GM18873 (cell line): ENCODE results near the gene IQCH.

Source experiments
- ATAC-seq: cut with Tn5 transposase; IDR thresholded peaks from one replicate; pipeline ENCODE4 v1.9.1; 2021; ENCODE audit warnings: mild to moderate bottlenecking, moderate library complexity, moderate number of reproducible peaks; ENCODE audit not compliant: unreplicated experiment, low FRiP score

IQCH gene

GRCh38 chr15:67479781-67480505, 225.4 kb downstream of the IQCH start:
- no peak for ATAC-seq

- no peak for ATAC-seq
Observed at GRCh38 chr15:67480741-67481140, 226.2 kb downstream of the IQCH start.

DNA sequence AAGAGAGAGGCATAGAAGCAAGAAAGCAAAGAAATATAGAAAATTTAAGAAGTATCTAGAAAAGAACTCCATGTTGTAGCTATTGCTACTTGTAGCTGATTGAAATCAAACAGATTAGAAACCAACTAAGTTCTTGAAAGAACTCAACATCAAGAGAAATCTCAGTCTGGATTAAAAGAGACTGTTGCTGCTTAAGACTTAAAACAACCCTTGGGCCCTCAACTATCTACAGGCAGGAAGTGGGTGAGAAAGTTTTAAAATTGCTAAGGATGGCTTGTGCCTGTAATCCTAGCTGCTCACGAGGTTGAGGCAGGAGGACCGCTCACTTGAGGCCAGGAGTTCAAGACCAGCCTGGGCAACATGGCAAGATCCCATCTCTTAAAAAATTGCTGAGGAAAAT, 227.1 kb downstream of the IQCH start:
- ATAC-seq, result no peak

- ATAC-seq, result no peak
Observed at GRCh38 chr15:67495585-67495984, 241.0 kb downstream of the IQCH start.

GRCh38 chr15:67501177-67501835, 246.7 kb downstream of the IQCH start:
- no peak for ATAC-seq

GRCh38 chr15:67501836-67502461, 247.4 kb downstream of the IQCH start:
- ATAC-seq, result no peak

DNA sequence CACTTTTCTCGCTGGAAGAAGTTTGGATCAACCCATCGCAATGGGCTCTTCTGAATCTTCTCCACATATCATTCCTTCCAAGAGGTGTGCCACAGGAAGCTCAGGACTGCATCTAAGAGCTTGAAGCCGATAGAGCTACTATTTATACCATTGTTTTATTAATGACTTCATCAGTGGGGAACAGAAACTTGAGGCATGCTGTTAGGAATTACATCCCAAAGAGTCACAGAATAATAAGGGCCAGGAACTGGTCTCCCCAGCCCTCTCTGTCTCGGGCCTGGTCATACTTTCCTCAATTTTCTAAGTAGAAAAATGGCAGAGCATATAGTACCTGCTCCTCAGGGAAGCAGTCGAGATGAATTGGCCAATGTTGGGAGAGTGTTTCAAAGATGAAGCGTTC, 249.5 kb downstream of the IQCH start:
- no peak for ATAC-seq

GRCh38 chr15:67504796-67505195, 250.2 kb downstream of the IQCH start:
- no peak for ATAC-seq

DNA sequence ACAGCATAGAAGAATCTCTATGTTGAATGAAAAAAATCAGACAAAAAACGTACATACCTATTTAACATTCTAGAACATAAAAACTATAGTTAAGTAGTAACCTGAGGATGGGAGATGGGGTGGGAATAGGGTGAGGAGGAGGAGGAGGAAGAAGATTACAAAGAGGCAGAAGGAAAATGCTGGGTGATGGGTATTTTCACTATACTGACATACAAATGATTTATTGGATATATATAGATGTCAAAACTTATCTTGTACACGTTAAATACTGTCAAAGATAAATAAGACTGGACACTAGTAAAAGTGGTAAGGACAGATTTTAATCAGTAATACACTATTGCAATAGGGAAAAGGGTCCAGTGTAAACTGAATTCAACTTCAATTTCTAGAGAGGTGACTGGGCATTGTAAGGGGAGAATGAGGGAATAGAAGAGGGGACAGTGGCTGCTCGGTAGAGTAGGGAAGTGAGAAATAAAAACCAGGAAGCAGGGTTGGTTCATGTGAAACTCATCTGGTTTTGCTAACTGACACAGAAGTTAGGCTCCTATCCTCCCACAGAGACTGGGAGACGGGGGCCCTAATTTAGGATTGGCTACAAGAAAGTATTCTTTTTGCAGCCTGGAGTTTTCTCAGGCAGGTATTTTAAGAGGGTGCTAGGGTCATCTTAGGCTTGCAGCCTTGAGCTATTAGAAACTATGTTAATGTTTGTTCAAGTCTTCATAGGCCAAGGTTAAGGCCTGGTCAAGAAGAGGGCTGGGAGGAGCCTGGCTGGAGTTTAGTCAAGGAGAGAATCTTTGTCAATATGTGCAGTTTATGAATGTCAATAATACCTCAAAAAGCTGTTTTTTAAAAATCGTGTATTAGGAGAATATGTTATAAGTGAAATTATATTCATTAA, 251.3 kb downstream of the IQCH start:
- no peak for ATAC-seq

- no peak for ATAC-seq
Observed at GRCh38 chr15:67506775-67507747, 252.5 kb downstream of the IQCH start.

DNA sequence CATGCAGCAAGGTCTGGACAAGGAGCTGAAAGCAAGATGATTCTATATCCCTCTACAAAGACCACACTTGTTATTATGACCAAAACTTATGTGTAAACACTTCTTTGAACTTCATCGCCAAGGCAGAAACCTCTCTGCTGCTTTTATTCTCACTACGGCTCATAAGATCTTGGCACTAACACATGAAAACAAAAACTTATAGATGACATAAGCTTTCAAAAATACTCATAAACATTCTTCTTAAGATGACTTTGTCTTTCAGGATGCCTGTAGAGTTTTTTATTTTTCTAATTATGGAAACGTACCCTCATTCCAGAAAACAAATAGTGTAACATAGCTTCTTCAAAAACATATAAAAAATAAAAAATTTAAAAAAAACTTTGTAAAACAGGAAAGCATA, 253.8 kb downstream of the IQCH start:
- no peak for ATAC-seq

DNA sequence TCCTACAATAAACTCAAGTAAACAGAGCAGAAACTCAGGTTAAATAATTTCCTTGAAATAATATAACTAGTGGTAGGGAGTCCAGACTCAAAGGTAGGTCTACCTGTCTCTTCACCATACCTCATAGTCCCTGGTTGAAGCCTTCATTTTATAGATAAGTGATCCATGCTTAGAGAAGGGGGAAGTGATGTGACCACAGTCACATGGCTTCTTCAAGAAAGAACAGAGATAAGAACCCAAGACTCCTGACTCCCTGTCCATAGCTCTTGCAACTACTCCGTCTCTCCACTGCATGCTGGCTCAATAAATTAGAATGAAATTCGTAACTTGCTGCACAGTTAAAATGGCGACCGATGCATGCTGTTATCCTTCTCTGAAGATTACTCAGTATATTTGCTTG, 255.3 kb downstream of the IQCH start:
- ATAC-seq, result no peak

DNA sequence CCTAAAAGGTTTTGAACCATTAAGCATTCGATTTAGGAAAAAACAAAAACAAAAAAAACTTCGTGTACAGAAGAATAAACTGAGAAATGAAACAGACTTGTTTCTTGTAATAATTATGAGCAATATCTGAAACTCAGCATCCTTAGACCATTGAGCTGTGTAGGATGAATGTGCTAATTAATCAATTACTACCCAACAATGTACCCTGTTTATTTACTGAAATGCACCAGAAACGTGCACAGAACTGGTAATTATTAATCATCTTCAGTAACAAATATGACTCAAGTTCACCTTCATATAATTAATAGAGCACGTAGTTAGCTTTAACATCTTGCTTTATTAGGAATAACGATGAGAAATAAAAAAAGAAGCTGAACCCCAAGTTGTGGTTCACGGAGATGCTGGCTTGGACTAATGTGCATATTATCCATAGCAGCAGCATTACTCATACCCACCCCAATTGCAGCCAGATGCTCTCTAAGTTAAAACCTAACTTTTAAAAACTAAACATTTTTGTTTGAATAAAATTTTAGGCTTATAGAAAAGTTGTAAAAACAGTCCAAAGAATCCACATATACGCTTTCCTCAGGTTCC, 256.1 kb downstream of the IQCH start:
- no peak for ATAC-seq

DNA sequence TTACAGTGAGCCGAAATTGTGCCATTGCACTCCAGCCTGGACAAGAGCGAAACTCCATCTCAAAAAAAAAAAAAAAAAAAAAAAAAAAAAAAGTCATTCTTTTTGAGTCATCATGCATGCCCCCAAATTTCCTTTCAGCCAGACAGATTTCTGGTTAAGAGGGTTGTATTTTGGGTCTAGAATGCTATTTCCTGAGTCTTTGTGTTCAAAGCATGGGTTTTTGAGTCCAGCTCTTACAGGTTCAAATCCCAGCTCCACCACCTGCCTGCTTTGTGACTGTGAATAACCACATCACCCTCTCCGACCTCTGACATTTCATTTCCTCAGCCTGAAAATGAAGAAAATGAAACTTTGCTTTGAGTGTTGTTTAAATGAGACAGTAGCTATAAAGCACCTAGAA, 257.0 kb downstream of the IQCH start:
- no peak for ATAC-seq

- ATAC-seq, result no peak
Observed at GRCh38 chr15:67512140-67512539, 257.6 kb downstream of the IQCH start.

- no peak for ATAC-seq
Observed at GRCh38 chr15:67512933-67513714, 258.5 kb downstream of the IQCH start.

DNA sequence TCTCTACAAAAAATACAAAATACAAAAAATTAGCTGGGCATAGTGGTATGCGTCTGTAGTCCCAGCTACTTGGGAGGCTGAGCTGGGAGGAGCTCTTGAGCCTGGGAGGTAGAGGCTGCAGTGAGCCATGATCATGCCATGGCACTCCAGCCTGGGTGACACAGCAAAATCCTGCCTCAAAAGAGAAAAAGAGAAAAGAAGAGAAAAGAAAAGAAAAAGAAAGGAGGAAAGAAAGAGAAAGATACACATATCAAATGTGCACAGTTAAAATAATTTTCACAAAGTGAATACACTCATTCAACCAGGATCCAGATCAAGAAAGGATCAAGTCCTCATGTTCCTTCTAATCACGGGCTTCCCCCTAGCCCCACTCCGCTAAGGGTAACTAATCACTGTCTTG, 260.5 kb downstream of the IQCH start:
- ATAC-seq, result no peak

- ATAC-seq, result no peak
Observed at GRCh38 chr15:67515557-67515956, 261.0 kb downstream of the IQCH start.
